Activated T-helper 1 cell treated with anti-CD3 and anti-CD28 coated beads, Interleukin-12 subunit alpha, Interleukin-12 subunit beta, Interleukin-2, Interleukin-4 antibody, amounts not matched to agents 30 ng/mL and 10 ng/mL and 1 ng/mL, durations not matched to agents 14 hours and 24 hours and 36 hours (primary cell): Measurements from ENCODE around the gene AKR1C1. TPM values are rescaled to one million over a fixed set of nuclear protein-coding genes. Genes with fewer than 3 reads are reported as not detected.
"Not testable (repeated sequence)": the region's sequence is repeated elsewhere in the genome, so short reads cannot be mapped to it uniquely, and the experiment has no call there.

Experiments
- DNase-seq: peaks from one replicate; pipeline ENCODE4 v3.0.0; 2021; ENCODE audit warnings: low spot score
- H3K27ac Mint-ChIP-seq: one replicate; pipeline ENCODE4 v1.8.0; 2021; ENCODE audit warnings: mild to moderate bottlenecking, mixed read lengths
- H3K27me3 Mint-ChIP-seq: one replicate; pipeline ENCODE4 v1.8.0; 2022; ENCODE audit warnings: mild to moderate bottlenecking, moderate library complexity, mixed read lengths; ENCODE audit not compliant: insufficient read depth
- H3K36me3 Mint-ChIP-seq: one replicate; pipeline ENCODE4 v1.8.0; 2021; ENCODE audit warnings: low read depth, mixed read lengths
- H3K4me1 Mint-ChIP-seq: one replicate; pipeline ENCODE4 v1.8.0; 2021; ENCODE audit warnings: low read depth, mixed read lengths
- H3K4me3 Mint-ChIP-seq: one replicate; pipeline ENCODE4 v1.8.0; 2021; ENCODE audit warnings: mild to moderate bottlenecking, moderate library complexity, mixed read lengths
- H3K9me3 Mint-ChIP-seq: one replicate; pipeline ENCODE4 v1.8.0; 2021; ENCODE audit warnings: mixed read lengths
- intact Hi-C: fragments of 100-400 bp; cut with micrococcal nuclease; formaldehyde crosslinking; loops from one replicate; pipeline ENCODE4 v1.15.1; 2024
- total RNA-seq: library from RNA; stranded (reverse); gene quantifications from 2 replicates; pipeline ENCODE4 v1.2.3, GENCODE V29; 2022

AKR1C1 gene
- total RNA-seq, 1 donor from 2014 or later, result 0.29 TPM

DNA sequence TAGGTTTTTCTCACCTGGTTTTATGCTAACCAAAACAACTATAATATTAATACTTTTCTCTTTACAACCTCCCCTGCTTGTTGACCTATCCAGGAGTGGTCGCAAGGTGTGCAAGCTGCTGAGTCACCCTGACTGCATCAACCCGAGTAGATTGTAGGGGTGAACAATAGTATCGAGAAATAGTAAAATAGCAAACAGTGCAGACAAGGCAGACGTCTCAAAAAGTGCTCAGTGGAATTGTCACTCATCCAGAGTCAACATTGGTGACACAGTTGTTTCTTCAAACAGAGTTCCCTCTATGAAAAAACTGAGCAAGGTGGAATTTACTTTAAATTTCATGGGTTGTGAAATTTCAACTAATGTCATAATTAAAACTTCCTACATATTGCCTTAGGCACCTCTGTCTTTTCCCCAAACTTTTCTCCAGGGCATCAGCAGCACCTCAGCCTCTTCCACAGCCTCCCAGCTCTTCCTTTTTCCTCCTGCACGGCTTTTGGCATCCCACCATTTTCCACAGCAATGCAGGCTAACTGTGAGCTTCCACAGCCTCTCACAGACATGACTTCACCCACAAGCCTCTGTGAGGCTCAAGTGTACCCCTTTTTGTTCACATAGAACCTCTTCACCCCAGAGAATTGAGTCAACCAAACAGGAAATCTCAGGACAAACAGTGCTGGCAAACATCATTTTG, 6.1 kb upstream of the AKR1C1 start:
- not testable (repeated sequence) for H3K27me3 Mint-ChIP-seq, H3K27ac Mint-ChIP-seq

DNA sequence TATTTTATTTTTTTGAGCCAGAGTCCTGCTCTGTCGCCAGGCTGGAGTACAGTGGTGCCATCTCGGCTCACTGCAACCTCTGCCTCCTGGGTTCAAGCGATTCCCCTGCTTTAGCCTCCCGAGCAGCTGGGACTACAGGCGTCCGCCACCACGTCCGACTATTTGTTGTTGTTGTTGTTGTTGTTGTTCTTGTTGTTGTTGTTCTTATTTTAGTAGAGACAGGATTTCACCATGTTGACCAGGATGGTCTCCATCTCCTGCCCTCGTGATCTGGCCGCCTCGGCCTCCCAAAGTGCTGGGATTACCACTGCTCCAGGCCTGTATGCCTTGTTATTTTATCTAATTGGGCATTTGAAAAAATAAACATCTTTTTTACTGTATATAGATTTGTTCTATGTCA, 1.7 kb upstream of the AKR1C1 start:
- intact Hi-C loops, H3K4me1 Mint-ChIP-seq, H3K9me3 Mint-ChIP-seq, H3K27ac Mint-ChIP-seq, DNase-seq, H3K27me3 Mint-ChIP-seq, H3K4me3 Mint-ChIP-seq, H3K36me3 Mint-ChIP-seq: not testable (repeated sequence)

More for the DNA sequence above, 6.1 kb upstream of the AKR1C1 start:
- intact Hi-C loops, DNase-seq, H3K4me1 Mint-ChIP-seq, H3K36me3 Mint-ChIP-seq, H3K4me3 Mint-ChIP-seq, H3K9me3 Mint-ChIP-seq: not testable (repeated sequence)

DNA sequence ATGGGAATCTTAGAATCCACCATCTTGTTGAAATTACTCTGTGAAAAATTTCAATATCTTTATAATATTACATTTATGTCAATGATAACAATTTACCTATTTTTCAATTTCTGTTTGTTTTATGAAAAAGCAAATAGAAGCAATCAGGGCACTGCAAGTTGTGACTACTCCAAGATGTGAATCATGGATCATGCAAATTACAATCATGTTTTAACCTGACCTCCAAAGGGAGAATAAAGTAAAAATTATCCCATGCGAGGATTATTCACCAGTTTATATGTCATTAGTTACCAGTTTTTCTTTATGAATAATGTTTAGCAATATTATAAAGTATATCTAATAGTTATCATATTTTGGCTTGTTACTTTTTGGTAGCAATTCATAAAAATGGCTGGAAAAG, 907 bp upstream of the AKR1C1 start:
- H3K4me1 Mint-ChIP-seq, H3K36me3 Mint-ChIP-seq, H3K9me3 Mint-ChIP-seq, DNase-seq, H3K27me3 Mint-ChIP-seq, intact Hi-C loops, H3K4me3 Mint-ChIP-seq, H3K27ac Mint-ChIP-seq: not testable (repeated sequence)

DNA sequence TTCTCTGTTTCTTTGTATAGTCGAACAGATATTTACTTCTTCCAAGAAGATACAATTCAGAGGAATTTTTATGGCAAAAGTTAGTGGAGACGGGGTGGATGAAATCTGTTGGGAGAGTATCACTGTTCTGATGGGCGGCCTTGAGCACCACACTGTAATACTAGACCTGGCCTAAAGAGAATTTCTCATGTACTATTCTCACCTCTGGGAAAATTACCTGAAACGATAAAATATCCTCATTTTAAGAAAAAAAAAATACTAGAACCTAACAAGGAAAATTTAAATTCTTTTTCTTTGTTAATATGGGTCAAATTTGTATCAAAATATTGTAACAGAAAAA, 570 bp downstream of the AKR1C1 start:
- DNase-seq, intact Hi-C loops, H3K36me3 Mint-ChIP-seq, H3K9me3 Mint-ChIP-seq, H3K27me3 Mint-ChIP-seq, H3K4me3 Mint-ChIP-seq, H3K4me1 Mint-ChIP-seq, H3K27ac Mint-ChIP-seq: not testable (repeated sequence)

DNA sequence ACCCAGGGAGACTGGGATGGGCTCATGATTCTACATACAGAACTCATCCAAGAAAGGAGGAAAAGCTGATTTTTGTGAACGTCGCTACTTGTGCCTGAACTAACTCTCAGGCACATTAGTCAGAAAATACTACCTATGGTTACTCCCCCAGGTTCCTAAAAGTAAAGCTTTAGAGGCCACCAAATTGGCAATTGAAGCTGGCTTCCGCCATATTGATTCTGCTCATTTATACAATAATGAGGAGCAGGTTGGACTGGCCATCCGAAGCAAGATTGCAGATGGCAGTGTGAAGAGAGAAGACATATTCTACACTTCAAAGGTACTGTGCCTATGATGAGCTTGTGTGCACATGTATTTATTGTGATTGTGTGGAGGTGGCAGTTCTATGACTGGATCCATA, 2.5 kb downstream of the AKR1C1 start:
- H3K9me3 Mint-ChIP-seq, H3K4me1 Mint-ChIP-seq, intact Hi-C loops, H3K27me3 Mint-ChIP-seq, H3K36me3 Mint-ChIP-seq, H3K27ac Mint-ChIP-seq, H3K4me3 Mint-ChIP-seq, DNase-seq: not testable (repeated sequence)

DNA sequence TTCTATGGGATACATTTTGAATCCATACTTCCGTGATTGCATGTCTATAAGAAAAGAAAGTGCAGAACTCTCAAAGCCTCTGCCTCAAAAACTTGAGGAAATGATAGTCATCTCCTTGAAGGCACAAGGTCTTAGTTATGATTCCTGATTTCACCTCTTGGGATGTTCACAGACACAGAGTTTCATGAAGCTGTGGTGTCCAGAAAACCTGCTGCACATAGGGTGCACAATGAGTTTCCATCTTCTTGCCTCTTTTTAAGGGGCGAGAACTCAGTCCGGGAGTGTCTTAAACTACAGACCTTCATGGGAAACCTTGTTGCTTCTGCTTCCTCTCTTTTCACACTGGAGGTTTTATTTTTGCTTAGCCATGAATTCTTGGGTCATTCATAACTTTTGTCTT, 4.0 kb downstream of the AKR1C1 start:
- H3K4me1 Mint-ChIP-seq, H3K9me3 Mint-ChIP-seq, H3K27ac Mint-ChIP-seq, DNase-seq, intact Hi-C loops, H3K27me3 Mint-ChIP-seq, H3K4me3 Mint-ChIP-seq, H3K36me3 Mint-ChIP-seq: not testable (repeated sequence)

DNA sequence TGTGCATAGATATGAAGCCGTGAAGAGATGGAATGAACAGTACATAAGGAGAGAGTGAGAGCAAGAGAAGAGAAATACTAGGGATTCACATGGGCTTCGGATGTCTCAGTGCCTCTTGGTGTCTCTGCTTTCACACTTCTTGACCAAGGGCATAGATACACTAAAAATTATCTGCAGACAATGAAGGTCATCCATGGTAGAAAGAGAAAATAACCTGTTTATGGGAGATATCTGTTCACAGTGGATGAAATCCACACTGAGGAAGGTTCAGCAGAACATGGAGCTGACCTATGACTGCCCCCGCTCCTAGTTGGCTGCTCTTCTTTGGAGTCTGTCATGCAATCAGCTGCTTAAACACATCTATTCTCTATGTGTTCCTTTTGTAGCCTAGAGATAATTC, 6.1 kb downstream of the AKR1C1 start:
- not testable (repeated sequence) for H3K4me3 Mint-ChIP-seq, H3K36me3 Mint-ChIP-seq
- intact Hi-C loops, result loop anchor here (1.0 kb wide), 1 partner anchor 29 kb away; no protein-coding TSS in a partner anchor

DNA sequence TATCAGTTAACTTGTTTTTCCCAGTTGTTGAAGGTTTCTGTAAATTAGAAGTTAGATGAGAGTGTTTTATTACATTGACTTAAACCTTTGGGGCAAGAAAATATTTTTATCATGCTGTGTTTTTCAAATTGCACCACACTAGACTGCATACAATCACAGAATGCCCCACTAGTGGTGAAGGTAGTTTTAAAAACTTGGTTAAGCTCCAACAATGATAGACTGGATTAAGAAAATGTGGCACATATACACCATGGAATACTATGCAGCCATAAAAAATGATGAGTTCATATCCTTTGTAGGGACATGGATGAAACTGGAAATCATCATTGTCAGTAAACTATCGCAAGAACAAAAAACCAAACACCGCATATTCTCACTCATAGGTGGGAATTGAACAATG, 7.1 kb downstream of the AKR1C1 start:
- DNase-seq, H3K9me3 Mint-ChIP-seq, H3K27ac Mint-ChIP-seq, intact Hi-C loops, H3K36me3 Mint-ChIP-seq, H3K27me3 Mint-ChIP-seq, H3K4me3 Mint-ChIP-seq, H3K4me1 Mint-ChIP-seq: not testable (repeated sequence)

More for the DNA sequence above, 6.1 kb downstream of the AKR1C1 start:
- H3K27me3 Mint-ChIP-seq, DNase-seq, H3K27ac Mint-ChIP-seq, H3K4me1 Mint-ChIP-seq, H3K9me3 Mint-ChIP-seq: not testable (repeated sequence)

DNA sequence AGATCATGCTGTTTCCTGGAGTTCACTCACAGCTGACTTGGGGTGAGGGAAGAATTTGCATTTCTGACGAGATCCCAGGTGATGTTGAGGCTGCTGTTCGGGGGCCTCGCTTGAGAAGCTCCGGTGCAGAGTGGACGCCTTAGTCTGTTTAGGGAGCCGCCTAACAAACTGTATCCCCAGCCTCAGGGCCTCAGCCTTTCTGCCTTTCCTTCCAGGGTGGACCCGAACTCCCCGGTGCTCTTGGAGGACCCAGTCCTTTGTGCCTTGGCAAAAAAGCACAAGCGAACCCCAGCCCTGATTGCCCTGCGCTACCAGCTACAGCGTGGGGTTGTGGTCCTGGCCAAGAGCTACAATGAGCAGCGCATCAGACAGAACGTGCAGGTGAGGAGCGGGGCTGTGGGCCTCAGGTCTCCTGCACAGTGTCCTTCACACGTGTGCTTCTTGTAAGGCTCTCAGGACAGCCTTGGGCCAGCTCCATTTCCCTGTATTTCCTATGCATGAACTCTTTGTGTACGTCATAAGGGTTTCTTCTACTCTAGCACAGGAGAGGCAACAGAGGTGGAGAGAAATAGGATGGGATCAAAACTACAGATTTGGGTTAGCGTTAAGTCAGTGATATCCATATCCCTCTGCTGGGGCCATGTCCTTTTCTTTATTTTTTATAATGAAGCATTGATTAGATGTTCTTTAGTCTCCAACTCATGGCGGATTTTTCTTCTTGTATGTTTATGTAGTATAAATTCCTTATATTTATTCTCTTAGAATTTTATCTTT, 9.3 kb downstream of the AKR1C1 start:
- DNase-seq, H3K36me3 Mint-ChIP-seq, H3K9me3 Mint-ChIP-seq, H3K4me1 Mint-ChIP-seq, H3K27ac Mint-ChIP-seq, H3K27me3 Mint-ChIP-seq, H3K4me3 Mint-ChIP-seq, intact Hi-C loops: not testable (repeated sequence)

DNA sequence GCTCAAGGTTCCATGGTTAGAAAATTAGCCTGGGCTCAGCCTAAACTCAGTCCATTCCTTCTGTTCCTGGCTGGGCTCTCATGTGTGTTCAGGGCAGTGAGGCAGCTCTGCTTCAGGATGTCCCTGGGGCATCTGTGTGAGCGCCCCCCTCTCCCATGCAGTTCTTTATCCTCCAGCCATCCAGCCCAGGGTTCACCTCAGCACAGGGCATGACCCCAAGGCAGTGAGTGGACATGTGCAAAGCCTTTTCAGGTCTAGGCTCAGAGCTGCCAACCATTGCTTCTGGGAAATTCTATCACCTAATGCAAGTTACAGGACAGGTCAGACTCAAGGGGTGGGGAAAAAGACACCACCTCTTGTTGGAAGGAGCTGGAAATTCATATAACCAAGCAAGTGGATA, 10.1 kb downstream of the AKR1C1 start:
- H3K4me3 Mint-ChIP-seq, H3K27ac Mint-ChIP-seq, H3K27me3 Mint-ChIP-seq, H3K4me1 Mint-ChIP-seq, DNase-seq, H3K9me3 Mint-ChIP-seq, intact Hi-C loops, H3K36me3 Mint-ChIP-seq: not testable (repeated sequence)

DNA sequence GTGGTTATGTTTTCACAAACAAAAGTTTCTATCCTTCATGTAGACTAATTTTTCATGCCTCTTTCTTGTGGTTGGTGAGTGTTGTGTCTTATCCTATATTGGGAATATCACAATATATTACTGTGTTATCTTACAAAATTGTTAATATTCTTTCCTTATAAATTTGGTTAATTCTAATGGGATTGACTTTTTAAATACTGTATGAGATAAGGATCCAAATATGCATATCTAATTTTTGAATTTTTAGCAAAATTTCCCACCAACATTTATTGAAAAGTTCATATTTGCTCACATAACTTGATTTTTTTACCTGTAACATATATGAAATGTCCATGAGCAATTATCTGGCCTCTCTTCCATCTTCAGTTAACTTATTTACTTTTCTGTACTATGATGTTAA, 11.2 kb downstream of the AKR1C1 start:
- H3K27ac Mint-ChIP-seq, H3K4me3 Mint-ChIP-seq, H3K4me1 Mint-ChIP-seq, DNase-seq, H3K9me3 Mint-ChIP-seq, intact Hi-C loops, H3K36me3 Mint-ChIP-seq, H3K27me3 Mint-ChIP-seq: not testable (repeated sequence)

DNA sequence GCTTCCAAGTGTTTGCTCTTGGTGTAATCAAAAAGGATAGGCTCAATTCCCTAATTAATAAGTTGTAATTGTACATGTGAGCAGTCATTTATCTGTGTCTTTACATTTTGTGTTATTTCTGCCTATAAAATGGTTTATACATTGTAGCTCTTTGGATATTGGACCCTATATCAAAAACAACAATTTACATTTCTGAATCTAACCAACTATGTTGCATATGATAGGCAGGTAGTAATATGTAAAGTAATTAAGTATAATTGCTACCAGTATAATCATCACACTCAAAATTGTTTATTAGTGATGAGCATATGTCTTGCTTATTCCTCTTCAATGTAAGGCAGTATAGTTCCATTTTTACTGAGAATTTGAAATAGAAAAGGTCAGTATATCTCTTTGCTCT, 13.8 kb downstream of the AKR1C1 start:
- Mint-ChIP-seq H3K27me3 (no peaks in the 10 kb centered on the region), H3K36me3 (no peaks in the 10 kb centered on the region), H3K4me3 (no peak overlapping the region), H3K27ac (no peak overlapping the region), H3K9me3 (no peaks in the 10 kb centered on the region), H3K4me1 (no peaks in the 10 kb centered on the region)
- no peak for DNase-seq
- intact Hi-C loops, result no loop called here

DNA sequence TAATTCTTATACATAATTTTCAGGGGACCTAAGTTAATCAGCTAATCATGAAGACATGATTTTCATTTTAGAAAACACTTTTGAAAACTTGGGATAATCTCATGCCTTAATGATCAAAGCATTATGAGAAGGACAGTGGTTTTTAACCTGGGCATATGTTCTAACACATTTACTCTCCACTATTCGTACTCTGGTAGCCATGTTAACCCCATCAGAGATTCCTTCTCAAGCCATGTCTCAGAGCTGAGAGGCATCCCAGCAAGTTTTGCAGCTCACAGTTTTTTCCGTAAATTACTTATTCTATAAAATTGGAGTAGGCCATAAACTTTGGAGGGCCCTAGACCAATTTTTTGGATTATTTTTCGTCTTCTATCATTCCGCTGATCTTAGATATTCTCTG, 15.7 kb downstream of the AKR1C1 start:
- Mint-ChIP-seq H3K27ac (no peak overlapping the region), H3K4me1 (no peaks in the 10 kb centered on the region), H3K4me3 (no peak overlapping the region), H3K9me3 (no peaks in the 10 kb centered on the region), H3K27me3 (no peaks in the 10 kb centered on the region), H3K36me3 (no peaks in the 10 kb centered on the region)
- no peak for DNase-seq
- intact Hi-C loops, result no loop called here

DNA sequence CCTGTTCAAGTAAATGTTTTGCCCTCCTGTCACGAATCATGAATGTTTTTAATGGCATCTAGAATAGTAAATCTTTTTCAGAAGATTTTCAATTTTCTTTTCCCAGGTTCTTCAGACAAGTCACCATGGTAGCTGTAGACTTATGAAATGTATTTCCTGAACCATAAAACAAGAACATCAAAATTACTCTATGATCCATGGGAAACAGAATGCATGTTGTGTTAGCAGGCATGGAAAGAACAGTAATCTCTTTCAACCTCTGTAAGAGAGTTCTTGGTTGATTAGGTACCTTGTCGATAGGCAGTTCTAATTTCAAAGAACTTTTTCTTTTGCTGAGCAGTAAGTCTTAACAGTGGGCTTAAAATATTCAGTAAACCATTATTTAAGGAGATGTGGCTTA, 17.6 kb downstream of the AKR1C1 start:
- no peak for DNase-seq
- Mint-ChIP-seq H3K9me3 (no peaks in the 10 kb centered on the region), H3K4me3 (no peak overlapping the region), H3K27me3 (no peaks in the 10 kb centered on the region), H3K36me3 (no peaks in the 10 kb centered on the region), H3K4me1 (no peaks in the 10 kb centered on the region), H3K27ac (no peak overlapping the region)
- intact Hi-C loops, result no loop called here
